Mesothelial cell of epicardium (in vitro differentiated cells): Measurements from ENCODE around the gene CDH4. TPM values are rescaled to one million over a fixed set of nuclear protein-coding genes. Genes with fewer than 3 reads are reported as not detected.

Experiments used
- DNase-seq, 2 experiments: peaks; one replicate each; pipeline ENCODE4 v3.0.0; 2021; ENCODE audit warnings: low spot score in 2 of 2; ENCODE audit not compliant: unreplicated experiment in 2 of 2
- H3K27ac Mint-ChIP-seq: 2 replicates; pipeline ENCODE4 v1.8.0; 2021; ENCODE audit warnings: mixed read lengths
- H3K27me3 Mint-ChIP-seq: 2 replicates; pipeline ENCODE4 v1.8.0; 2021; ENCODE audit warnings: low read depth, mixed read lengths
- H3K36me3 Mint-ChIP-seq: 2 replicates; pipeline ENCODE4 v1.8.0; 2021; ENCODE audit warnings: mixed read lengths
- H3K4me1 Mint-ChIP-seq: 2 replicates; pipeline ENCODE4 v1.8.0; 2021; ENCODE audit warnings: mixed read lengths
- H3K4me3 Mint-ChIP-seq: 2 replicates; pipeline ENCODE4 v1.8.0; 2021; ENCODE audit warnings: mild to moderate bottlenecking, moderate library complexity, mixed read lengths
- H3K9me3 Mint-ChIP-seq: 2 replicates; pipeline ENCODE4 v1.8.0; 2021; ENCODE audit warnings: mixed read lengths
- total RNA-seq: library from RNA; stranded (reverse); gene quantifications from 3 replicates; pipeline ENCODE4 v1.2.1, GENCODE V29; 2021
- TF ChIP-seq, protein P1 (sequence below): fragments of 200-600 bp; sonication (generic); IDR thresholded peaks from one replicate; pipeline ENCODE4 v1.5.0; 2021; ENCODE audit warnings: antibody characterized with exemption; ENCODE audit not compliant: unreplicated experiment

CDH4 gene
- total RNA-seq, 1 donor from 2014 or later: 1.1 TPM

DNA sequence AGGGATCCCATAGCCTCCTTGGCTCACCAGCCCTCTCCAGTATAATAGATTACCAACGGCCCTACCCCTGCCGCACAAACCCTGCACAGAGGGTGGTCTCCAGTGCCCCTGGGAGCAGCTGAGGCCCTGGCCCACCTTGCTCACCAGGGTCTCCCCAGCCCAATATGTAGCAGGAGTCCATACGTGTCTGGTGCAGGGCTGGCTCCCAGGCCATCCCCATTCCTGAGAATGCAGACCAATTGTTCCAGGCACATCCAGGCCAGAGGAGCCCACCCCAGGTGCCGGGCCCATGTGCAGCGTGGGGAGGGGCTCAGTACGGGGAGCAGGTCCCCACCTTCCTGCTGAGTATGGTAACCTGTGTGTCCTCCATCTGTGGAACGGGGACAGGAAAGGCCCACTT is 561.7 kb downstream of the CDH4 start:
- DNase-seq: no peak
- Mint-ChIP-seq H3K9me3 (no peaks in the 10 kb centered on the region), H3K27ac (no peak overlapping the region), H3K36me3 (no peaks in the 10 kb centered on the region), H3K27me3 (peaks cover 17% of the 10 kb centered on the region), H3K4me3 (no peak overlapping the region), H3K4me1 (no peaks in the 10 kb centered on the region)
- TF ChIP-seq, protein P1, sequence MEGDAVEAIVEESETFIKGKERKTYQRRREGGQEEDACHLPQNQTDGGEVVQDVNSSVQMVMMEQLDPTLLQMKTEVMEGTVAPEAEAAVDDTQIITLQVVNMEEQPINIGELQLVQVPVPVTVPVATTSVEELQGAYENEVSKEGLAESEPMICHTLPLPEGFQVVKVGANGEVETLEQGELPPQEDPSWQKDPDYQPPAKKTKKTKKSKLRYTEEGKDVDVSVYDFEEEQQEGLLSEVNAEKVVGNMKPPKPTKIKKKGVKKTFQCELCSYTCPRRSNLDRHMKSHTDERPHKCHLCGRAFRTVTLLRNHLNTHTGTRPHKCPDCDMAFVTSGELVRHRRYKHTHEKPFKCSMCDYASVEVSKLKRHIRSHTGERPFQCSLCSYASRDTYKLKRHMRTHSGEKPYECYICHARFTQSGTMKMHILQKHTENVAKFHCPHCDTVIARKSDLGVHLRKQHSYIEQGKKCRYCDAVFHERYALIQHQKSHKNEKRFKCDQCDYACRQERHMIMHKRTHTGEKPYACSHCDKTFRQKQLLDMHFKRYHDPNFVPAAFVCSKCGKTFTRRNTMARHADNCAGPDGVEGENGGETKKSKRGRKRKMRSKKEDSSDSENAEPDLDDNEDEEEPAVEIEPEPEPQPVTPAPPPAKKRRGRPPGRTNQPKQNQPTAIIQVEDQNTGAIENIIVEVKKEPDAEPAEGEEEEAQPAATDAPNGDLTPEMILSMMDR: no peak

DNA sequence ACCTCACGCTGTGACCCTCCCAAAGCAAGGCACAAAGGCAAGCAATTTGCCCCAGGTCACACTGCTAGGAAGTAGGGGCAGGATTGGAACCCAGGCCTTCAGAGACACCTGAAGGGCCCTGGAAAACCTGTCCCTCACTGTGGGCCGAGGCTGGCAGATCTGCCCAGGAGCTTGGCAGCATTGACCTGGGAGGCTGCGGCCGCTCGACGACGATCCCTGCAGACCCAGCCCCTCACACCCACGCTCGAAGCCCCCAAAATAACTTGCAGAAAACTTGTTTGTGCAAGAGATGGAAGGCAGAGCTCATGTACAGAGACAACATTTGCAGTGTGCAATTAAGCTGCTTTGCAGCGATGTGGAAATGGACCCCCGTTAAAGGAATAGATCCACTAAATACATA is 562.2 kb downstream of the CDH4 start:
- Mint-ChIP-seq H3K36me3 (no peaks in the 10 kb centered on the region), H3K27ac (no peak overlapping the region), H3K9me3 (no peaks in the 10 kb centered on the region), H3K4me1 (no peaks in the 10 kb centered on the region), H3K27me3 (peaks cover 15% of the 10 kb centered on the region), H3K4me3 (no peak overlapping the region)
- no peak for DNase-seq
- TF ChIP-seq, protein P1: no peak

DNA sequence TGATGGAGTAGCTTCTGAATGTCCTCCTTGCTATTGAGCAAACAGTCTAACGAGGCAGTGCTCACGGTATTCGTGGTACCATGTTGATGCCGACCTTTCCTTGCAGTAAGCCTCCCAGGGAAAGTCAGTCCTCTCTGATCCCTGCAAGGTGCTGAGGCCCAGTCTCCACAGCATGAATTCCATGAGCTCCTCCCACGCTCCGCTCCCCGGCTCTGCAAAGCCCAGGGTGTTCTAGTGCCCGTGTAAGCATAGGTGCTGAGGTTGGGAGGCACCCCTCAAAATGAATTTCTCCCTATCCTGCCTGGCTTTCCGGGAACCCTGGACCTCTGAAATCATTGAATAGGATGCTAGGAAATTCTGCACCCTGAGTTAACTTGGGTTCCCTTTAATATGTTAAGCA is 562.7 kb downstream of the CDH4 start:
- no peak overlapping the region for H3K4me3 Mint-ChIP-seq
- no peaks in the 10 kb centered on the region for H3K9me3 Mint-ChIP-seq
- TF ChIP-seq, protein P1: no peak
- H3K4me1 Mint-ChIP-seq: no peaks in the 10 kb centered on the region
- no peak for DNase-seq
- H3K27me3 Mint-ChIP-seq: peaks cover 10% of the 10 kb centered on the region
- no peak overlapping the region for H3K27ac Mint-ChIP-seq
- no peaks in the 10 kb centered on the region for H3K36me3 Mint-ChIP-seq

DNA sequence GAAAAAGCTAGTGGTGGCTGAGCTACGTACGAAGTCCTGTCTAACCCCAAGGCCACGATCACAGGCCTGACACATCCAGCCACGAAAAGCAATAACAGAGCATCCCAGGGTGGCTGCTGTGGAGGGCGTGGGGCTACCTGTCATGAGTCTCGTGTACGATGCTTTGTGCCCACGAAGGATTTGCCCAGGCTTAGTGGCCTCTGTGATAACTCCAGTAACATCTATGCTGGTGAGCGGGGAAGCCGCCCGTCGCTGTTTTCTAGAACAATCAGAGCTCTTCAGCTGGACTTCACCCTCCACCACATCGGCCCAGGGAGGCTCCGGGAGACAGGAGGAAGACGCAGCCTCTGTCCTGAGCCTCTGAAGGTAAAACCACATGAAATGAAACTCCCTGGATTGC is 563.1 kb downstream of the CDH4 start:
- Mint-ChIP-seq H3K4me3 (no peak overlapping the region), H3K9me3 (no peaks in the 10 kb centered on the region), H3K4me1 (no peaks in the 10 kb centered on the region), H3K36me3 (no peaks in the 10 kb centered on the region), H3K27me3 (peaks cover 11% of the 10 kb centered on the region), H3K27ac (no peak overlapping the region)
- DNase-seq: no peak
- TF ChIP-seq, protein P1: no peak

DNA sequence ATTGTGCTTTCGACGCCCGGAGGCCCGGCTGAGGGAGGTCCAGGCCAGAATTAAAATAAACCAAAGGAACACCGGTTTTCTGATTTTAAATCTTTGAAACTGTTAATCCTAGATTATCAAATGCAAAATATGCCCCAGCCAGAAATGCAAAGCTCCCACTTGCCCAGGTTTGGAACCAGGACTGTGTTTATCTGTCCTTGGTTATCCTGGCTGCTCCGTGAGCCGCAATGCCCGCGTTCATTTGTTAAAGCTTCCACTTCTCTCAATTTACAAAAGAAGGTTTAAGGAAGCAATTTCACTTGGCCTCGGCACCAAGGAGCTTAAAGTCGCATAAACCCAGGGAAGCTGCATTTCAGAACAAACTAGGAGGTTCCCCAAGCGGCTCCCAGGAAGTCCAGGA is 563.6 kb downstream of the CDH4 start:
- Mint-ChIP-seq H3K36me3 (no peaks in the 10 kb centered on the region), H3K4me1 (no peaks in the 10 kb centered on the region), H3K27ac (no peak overlapping the region), H3K9me3 (no peaks in the 10 kb centered on the region), H3K27me3 (peaks cover 10% of the 10 kb centered on the region), H3K4me3 (no peak overlapping the region)
- TF ChIP-seq, protein P1: no peak
- no peak for DNase-seq
